ENCODE data around the gene HCAR2. TPM values are rescaled to one million over a fixed set of nuclear protein-coding genes. Genes with fewer than 3 reads are reported as not detected.

HCAR2 gene
- total RNA-seq, 1 experiment from 2014 or later, result not detected

- BruUV-seq (replicated peaks), result no TSS peak
- CTCF ChIA-PET, result interaction anchor here (0.6 to 1.6 kb wide), 3 partner anchors 61 to 88 kb away, joined by 3 to 4 read pairs (median 3); no protein-coding TSS in a partner anchor
- intact Hi-C loops (cut with micrococcal nuclease; ENCODE audit: unreplicated experiment), result loop anchor here (1.0 kb wide), 1 partner anchor 26 kb away; the partner anchor contains the start of gene DENR
- TF ChIP-seq CTCF (IDR thresholded peaks at IDR 0.05; ENCODE audit: unreplicated experiment), result no peak
- H3K27ac Mint-ChIP-seq (ENCODE audit: unreplicated experiment), result peak overlapping the region; percentile 81
- peaks cover 61% of the 10 kb centered on the region for H3K4me1 Mint-ChIP-seq (ENCODE audit: low read depth, unreplicated experiment)
- no peaks in the 10 kb centered on the region for H3K27me3 Mint-ChIP-seq (ENCODE audit: unreplicated experiment)
- H3K36me3 Mint-ChIP-seq (ENCODE audit: insufficient read depth, unreplicated experiment), result peaks cover 14% of the 10 kb centered on the region
- peak overlapping the region; percentile 40 for H3K4me3 Mint-ChIP-seq (ENCODE audit: low read depth, unreplicated experiment)
- peak; percentile 74 for DNase-seq
- no peaks in the 10 kb centered on the region for H3K9me3 Mint-ChIP-seq (ENCODE audit: low read depth, unreplicated experiment)
Measured at GRCh38 chr12:122726080-122726558, 23.0 kb upstream of the HCAR2 start.

GRCh38 chr12:122725452-122726079, 22.4 kb upstream of the HCAR2 start:
- peaks cover 66% of the 10 kb centered on the region for H3K4me1 Mint-ChIP-seq (ENCODE audit: low read depth, unreplicated experiment)
- no peaks in the 10 kb centered on the region for H3K27me3 Mint-ChIP-seq (ENCODE audit: unreplicated experiment)
- no peak for TF ChIP-seq CTCF (IDR thresholded peaks at IDR 0.05; ENCODE audit: unreplicated experiment)
- intact Hi-C loops (cut with micrococcal nuclease; ENCODE audit: unreplicated experiment), result loop anchor here (1.0 kb wide), 1 partner anchor 27 kb away; the partner anchor contains the start of gene DENR
- H3K9me3 Mint-ChIP-seq (ENCODE audit: low read depth, unreplicated experiment), result no peaks in the 10 kb centered on the region
- CTCF ChIA-PET, result interaction anchor here (0.6 kb wide), 1 partner anchor 639 kb away, joined by 6 read pairs; no protein-coding TSS in a partner anchor
- peak overlapping the region; percentile 81 for H3K27ac Mint-ChIP-seq (ENCODE audit: unreplicated experiment)
- H3K4me3 Mint-ChIP-seq (ENCODE audit: low read depth, unreplicated experiment), result peak overlapping the region; percentile 40
- no TSS peak for BruUV-seq (replicated peaks)
- DNase-seq, result no peak
- peaks cover 9% of the 10 kb centered on the region for H3K36me3 Mint-ChIP-seq (ENCODE audit: insufficient read depth, unreplicated experiment)

- CTCF ChIA-PET, result interaction anchor here (0.6 to 1.1 kb wide), 2 partner anchors 46 to 640 kb away, joined by 3 to 6 read pairs; no protein-coding TSS in a partner anchor
- Mint-ChIP-seq H3K4me3 (ENCODE audit: low read depth, unreplicated experiment) (no peak overlapping the region), H3K36me3 (ENCODE audit: insufficient read depth, unreplicated experiment) (peaks cover 1% of the 10 kb centered on the region), H3K9me3 (ENCODE audit: low read depth, unreplicated experiment) (no peaks in the 10 kb centered on the region), H3K27me3 (ENCODE audit: unreplicated experiment) (no peaks in the 10 kb centered on the region), H3K27ac (ENCODE audit: unreplicated experiment) (peak overlapping the region; percentile 81), H3K4me1 (ENCODE audit: low read depth, unreplicated experiment) (peaks cover 65% of the 10 kb centered on the region)
- no peak for DNase-seq
- no TSS peak for BruUV-seq (replicated peaks)
- intact Hi-C loops (cut with micrococcal nuclease; ENCODE audit: unreplicated experiment), result no loop called here
- TF ChIP-seq CTCF (IDR thresholded peaks at IDR 0.05; ENCODE audit: unreplicated experiment), result no peak
Measured at GRCh38 chr12:122724641-122725243, 21.6 kb upstream of the HCAR2 start.

- Mint-ChIP-seq H3K27ac (ENCODE audit: unreplicated experiment) (no peak overlapping the region), H3K4me1 (ENCODE audit: low read depth, unreplicated experiment) (peaks cover 42% of the 10 kb centered on the region), H3K27me3 (ENCODE audit: unreplicated experiment) (no peaks in the 10 kb centered on the region), H3K9me3 (ENCODE audit: low read depth, unreplicated experiment) (no peaks in the 10 kb centered on the region), H3K4me3 (ENCODE audit: low read depth, unreplicated experiment) (no peak overlapping the region), H3K36me3 (ENCODE audit: insufficient read depth, unreplicated experiment) (no peaks in the 10 kb centered on the region)
- no TSS peak for BruUV-seq (replicated peaks)
- CTCF ChIA-PET, result no interaction called here
- no peak for DNase-seq
- intact Hi-C loops (cut with micrococcal nuclease; ENCODE audit: unreplicated experiment), result no loop called here
- TF ChIP-seq CTCF (IDR thresholded peaks at IDR 0.05; ENCODE audit: unreplicated experiment), result no peak
Measured at GRCh38 chr12:122722387-122722786, 19.2 kb upstream of the HCAR2 start.

Measured in Calu3 (cell line).